ENCODE data around the gene PALLD.

Gene PALLD

DNA sequence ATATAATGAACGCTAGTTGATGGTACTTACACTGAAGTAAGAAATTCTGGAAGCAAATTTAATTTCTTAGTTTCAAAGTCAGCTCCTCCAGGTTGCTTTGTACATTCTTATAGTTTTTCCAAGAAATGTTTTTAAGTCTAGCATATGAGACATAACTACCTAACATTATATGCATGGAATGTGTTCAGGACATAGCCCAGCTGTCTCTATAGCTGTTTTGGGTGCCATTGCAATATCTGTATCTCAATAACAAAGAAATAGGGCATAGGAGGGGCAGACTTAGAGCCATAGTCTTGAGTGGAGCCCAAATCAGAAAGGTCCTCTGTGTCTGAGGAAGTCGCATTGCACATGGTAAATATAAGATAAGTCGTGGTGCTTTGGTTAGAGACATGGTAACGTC lies 369.8 kb downstream of the PALLD start:
- Histone ChIP-seq H3K9me3 (ENCODE audit: low read length) (no peaks in the 10 kb centered on the region), H3K27me3 (ENCODE audit: insufficient read depth, low read length) (no peaks in the 10 kb centered on the region), H3K36me3 (ENCODE audit: insufficient read depth, low read length) (no peaks in the 10 kb centered on the region), H3K9ac (ENCODE audit: low read length) (no peak overlapping the region), H3F3A (ENCODE audit: insufficient read depth, low read length) (no peaks in the 10 kb centered on the region), H3K4me3 (ENCODE audit: low read depth, low read length, poor library complexity, severe bottlenecking) (no peak overlapping the region), H4K20me1 (ENCODE audit: insufficient read depth, low read length) (no peaks in the 10 kb centered on the region), H3K4me2 (ENCODE audit: low read length) (no peak overlapping the region), H2AFZ (ENCODE audit: low read length) (no peak overlapping the region), H3K4me1 (ENCODE audit: insufficient read depth, low read length, severe bottlenecking) (no peaks in the 10 kb centered on the region), H3K27ac (ENCODE audit: low read depth, low read length, poor library complexity, severe bottlenecking) (no peak overlapping the region), H3K79me2 (ENCODE audit: insufficient read depth, low read length) (no peaks in the 10 kb centered on the region), H3K9me2 (ENCODE audit: low read depth, low read length) (no peaks in the 10 kb centered on the region)
- TF ChIP-seq, protein P1, sequence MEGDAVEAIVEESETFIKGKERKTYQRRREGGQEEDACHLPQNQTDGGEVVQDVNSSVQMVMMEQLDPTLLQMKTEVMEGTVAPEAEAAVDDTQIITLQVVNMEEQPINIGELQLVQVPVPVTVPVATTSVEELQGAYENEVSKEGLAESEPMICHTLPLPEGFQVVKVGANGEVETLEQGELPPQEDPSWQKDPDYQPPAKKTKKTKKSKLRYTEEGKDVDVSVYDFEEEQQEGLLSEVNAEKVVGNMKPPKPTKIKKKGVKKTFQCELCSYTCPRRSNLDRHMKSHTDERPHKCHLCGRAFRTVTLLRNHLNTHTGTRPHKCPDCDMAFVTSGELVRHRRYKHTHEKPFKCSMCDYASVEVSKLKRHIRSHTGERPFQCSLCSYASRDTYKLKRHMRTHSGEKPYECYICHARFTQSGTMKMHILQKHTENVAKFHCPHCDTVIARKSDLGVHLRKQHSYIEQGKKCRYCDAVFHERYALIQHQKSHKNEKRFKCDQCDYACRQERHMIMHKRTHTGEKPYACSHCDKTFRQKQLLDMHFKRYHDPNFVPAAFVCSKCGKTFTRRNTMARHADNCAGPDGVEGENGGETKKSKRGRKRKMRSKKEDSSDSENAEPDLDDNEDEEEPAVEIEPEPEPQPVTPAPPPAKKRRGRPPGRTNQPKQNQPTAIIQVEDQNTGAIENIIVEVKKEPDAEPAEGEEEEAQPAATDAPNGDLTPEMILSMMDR (IDR thresholded peaks at IDR 0.05; ENCODE audit: low read length): no peak
- no peak for TF ChIP-seq EZH2 (IDR thresholded peaks at IDR 0.05; ENCODE audit: borderline replicate concordance, low read length)

DNA sequence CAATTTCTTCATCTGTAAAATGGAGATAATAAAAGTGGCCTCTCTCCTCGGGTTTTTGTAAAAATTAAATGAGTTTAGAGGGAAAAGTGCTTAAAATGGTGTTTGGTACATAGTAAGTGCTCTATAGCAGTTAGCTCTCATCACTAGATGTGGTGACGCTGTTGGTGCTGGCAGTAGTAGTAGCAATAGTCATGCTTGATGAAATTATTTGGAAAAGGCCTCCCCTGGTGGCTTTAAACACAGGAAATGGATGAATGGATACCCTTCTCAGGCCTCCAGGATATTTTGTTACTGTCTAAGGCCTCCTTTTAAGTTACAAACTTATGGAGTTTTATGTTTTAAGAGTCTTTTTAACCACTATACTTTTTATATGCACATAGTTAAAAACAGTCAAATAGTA lies 370.3 kb downstream of the PALLD start:
- Histone ChIP-seq H3F3A (ENCODE audit: insufficient read depth, low read length) (no peaks in the 10 kb centered on the region), H3K9me2 (ENCODE audit: low read depth, low read length) (no peaks in the 10 kb centered on the region), H3K4me1 (ENCODE audit: insufficient read depth, low read length, severe bottlenecking) (no peaks in the 10 kb centered on the region), H3K27ac (ENCODE audit: low read depth, low read length, poor library complexity, severe bottlenecking) (no peak overlapping the region), H3K4me3 (ENCODE audit: low read depth, low read length, poor library complexity, severe bottlenecking) (no peak overlapping the region), H4K20me1 (ENCODE audit: insufficient read depth, low read length) (no peaks in the 10 kb centered on the region), H3K4me2 (ENCODE audit: low read length) (no peak overlapping the region), H3K9ac (ENCODE audit: low read length) (no peak overlapping the region), H3K36me3 (ENCODE audit: insufficient read depth, low read length) (no peaks in the 10 kb centered on the region), H3K79me2 (ENCODE audit: insufficient read depth, low read length) (no peaks in the 10 kb centered on the region), H3K9me3 (ENCODE audit: low read length) (no peaks in the 10 kb centered on the region), H3K27me3 (ENCODE audit: insufficient read depth, low read length) (no peaks in the 10 kb centered on the region), H2AFZ (ENCODE audit: low read length) (no peak overlapping the region)
- TF ChIP-seq, protein P1 (IDR thresholded peaks at IDR 0.05; ENCODE audit: low read length): no peak
- no peak for TF ChIP-seq EZH2 (IDR thresholded peaks at IDR 0.05; ENCODE audit: borderline replicate concordance, low read length)

DNA sequence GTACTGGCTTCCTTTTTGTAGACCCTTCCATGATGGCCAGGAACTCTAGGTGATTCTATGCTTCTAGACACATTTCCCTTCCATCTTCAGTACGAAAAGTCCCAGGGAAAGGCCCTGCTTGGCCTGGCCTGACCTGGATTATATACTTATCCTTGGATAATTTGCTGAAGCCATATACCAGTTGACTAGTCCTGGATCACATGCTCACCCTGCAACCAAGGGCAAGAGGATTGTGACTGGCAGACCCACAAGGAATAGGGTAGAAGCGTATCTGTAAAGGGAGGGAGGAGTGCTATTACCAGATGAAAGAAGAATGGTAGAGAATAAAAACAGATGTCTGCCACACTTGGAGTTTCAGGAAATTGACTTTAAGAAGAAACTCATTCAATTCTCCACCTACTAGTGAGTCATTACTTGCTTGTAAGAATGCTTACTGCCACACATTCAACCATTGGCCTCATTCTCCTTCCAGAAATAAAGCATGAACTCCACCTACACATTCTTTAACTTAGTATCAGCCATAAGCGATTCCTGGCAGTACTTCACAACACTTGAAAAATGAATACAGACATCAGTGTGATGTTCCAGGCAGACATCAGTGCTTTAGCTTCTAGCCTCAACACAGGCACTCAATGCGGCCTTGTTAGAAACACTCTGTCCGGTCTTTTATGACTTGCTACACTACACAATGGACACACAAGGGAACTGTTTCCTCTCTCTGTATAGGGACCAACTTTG lies 371.4 kb downstream of the PALLD start:
- Histone ChIP-seq H3K27ac (ENCODE audit: low read depth, low read length, poor library complexity, severe bottlenecking) (no peak overlapping the region), H2AFZ (ENCODE audit: low read length) (no peak overlapping the region), H3K27me3 (ENCODE audit: insufficient read depth, low read length) (no peaks in the 10 kb centered on the region), H3K4me1 (ENCODE audit: insufficient read depth, low read length, severe bottlenecking) (no peaks in the 10 kb centered on the region), H3F3A (ENCODE audit: insufficient read depth, low read length) (no peaks in the 10 kb centered on the region), H3K36me3 (ENCODE audit: insufficient read depth, low read length) (no peaks in the 10 kb centered on the region), H3K4me2 (ENCODE audit: low read length) (no peak overlapping the region), H3K9me3 (ENCODE audit: low read length) (no peaks in the 10 kb centered on the region), H3K4me3 (ENCODE audit: low read depth, low read length, poor library complexity, severe bottlenecking) (no peak overlapping the region), H3K9ac (ENCODE audit: low read length) (no peak overlapping the region), H3K79me2 (ENCODE audit: insufficient read depth, low read length) (no peaks in the 10 kb centered on the region), H4K20me1 (ENCODE audit: insufficient read depth, low read length) (no peaks in the 10 kb centered on the region), H3K9me2 (ENCODE audit: low read depth, low read length) (no peaks in the 10 kb centered on the region)
- TF ChIP-seq, protein P1 (IDR thresholded peaks at IDR 0.05; ENCODE audit: low read length): no peak
- no peak for TF ChIP-seq EZH2 (IDR thresholded peaks at IDR 0.05; ENCODE audit: borderline replicate concordance, low read length)
